ENCODE results near the gene ARL10.

GRCh38 chr5:176414704-176415103 lies 49.4 kb downstream of the ARL10 start:
- no peak for TF ChIP-seq EZH2 (IDR thresholded peaks at IDR 0.05; ENCODE audit: insufficient read depth, low read length)
- TF ChIP-seq, protein P1, sequence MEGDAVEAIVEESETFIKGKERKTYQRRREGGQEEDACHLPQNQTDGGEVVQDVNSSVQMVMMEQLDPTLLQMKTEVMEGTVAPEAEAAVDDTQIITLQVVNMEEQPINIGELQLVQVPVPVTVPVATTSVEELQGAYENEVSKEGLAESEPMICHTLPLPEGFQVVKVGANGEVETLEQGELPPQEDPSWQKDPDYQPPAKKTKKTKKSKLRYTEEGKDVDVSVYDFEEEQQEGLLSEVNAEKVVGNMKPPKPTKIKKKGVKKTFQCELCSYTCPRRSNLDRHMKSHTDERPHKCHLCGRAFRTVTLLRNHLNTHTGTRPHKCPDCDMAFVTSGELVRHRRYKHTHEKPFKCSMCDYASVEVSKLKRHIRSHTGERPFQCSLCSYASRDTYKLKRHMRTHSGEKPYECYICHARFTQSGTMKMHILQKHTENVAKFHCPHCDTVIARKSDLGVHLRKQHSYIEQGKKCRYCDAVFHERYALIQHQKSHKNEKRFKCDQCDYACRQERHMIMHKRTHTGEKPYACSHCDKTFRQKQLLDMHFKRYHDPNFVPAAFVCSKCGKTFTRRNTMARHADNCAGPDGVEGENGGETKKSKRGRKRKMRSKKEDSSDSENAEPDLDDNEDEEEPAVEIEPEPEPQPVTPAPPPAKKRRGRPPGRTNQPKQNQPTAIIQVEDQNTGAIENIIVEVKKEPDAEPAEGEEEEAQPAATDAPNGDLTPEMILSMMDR (IDR thresholded peaks at IDR 0.05; ENCODE audit: insufficient read depth, low read depth, low read length) = no peak

Data from astrocyte (in vitro differentiated cells and primary cell).